Measurements from ENCODE around the gene ERC1.

The ERC1 gene

DNA sequence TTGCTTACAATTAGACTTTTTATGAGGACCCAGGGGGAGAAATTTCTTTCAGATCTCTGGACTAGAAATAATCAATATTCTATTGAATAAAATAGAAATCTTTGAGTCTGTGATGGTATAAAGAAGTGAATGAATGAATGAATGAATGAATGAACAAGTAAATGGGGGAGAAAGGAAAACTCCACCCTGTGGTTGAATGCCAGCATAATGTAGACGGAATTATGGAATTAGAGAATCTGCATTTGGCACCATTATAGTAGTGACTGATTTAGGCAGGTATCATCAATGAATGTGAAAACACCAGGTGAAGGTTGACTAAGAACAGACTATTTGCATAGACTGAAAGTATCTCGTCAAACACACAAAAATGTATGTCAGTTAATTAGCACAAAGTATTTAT, 468.3 kb downstream of the ERC1 start:
- TF ChIP-seq, protein P1, sequence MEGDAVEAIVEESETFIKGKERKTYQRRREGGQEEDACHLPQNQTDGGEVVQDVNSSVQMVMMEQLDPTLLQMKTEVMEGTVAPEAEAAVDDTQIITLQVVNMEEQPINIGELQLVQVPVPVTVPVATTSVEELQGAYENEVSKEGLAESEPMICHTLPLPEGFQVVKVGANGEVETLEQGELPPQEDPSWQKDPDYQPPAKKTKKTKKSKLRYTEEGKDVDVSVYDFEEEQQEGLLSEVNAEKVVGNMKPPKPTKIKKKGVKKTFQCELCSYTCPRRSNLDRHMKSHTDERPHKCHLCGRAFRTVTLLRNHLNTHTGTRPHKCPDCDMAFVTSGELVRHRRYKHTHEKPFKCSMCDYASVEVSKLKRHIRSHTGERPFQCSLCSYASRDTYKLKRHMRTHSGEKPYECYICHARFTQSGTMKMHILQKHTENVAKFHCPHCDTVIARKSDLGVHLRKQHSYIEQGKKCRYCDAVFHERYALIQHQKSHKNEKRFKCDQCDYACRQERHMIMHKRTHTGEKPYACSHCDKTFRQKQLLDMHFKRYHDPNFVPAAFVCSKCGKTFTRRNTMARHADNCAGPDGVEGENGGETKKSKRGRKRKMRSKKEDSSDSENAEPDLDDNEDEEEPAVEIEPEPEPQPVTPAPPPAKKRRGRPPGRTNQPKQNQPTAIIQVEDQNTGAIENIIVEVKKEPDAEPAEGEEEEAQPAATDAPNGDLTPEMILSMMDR (IDR thresholded peaks at IDR 0.05; ENCODE audit: low read depth, low read length), result no peak

DNA sequence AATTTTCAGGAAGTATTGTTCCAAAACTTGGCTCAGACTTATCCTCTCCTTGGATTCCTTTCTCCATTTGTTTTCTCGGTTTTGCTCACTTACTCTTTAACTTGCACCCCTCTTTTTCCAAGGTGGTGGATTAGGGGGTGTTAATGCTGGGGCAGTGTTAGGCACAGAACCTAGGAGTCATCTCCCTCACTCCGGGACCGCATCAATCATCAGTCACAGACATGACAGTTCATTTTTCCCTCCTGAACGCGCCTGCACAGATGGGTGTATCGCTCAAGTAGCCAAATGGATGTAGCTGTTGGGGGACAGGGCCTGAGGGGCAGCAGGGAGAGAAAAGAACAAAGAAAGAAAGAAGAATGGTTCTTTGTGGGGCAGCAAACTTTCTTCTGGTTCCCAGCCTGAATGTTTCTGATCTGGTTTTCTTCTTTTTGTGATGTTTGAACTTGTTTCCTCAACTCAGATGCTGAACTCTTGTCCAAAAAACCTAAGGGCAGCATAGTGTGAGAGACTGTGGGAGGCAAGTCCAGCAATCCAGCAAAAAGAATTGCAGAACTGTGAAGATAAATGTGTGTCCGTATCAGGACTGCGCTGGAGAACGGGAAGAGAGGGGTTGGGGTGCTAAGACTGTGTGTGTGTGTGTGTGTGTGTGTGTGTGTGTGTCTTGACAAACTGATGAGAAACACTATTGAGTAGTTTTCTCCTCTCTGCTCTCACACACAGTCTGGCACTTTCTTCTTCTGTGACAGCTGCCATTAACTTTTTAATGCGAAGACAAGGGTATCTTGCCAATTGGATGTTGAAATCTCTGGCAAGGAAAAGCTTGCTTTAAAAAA, 472.3 kb downstream of the ERC1 start:
- TF ChIP-seq, protein P1 (IDR thresholded peaks at IDR 0.05; ENCODE audit: low read depth, low read length), result no peak
- no peak overlapping the region for H3K4me3 ChIP-seq (replicated peaks in 1 of 2; ENCODE audit: low read depth in 2 of 2, low read length in 2 of 2)
- DNase-seq (ENCODE audit: low read depth in 2 of 2), result peak in 1 of 2 donors; percentile 83

More for the DNA sequence above, 468.3 kb downstream of the ERC1 start:
- no peak overlapping the region for H3K4me3 ChIP-seq (replicated peaks in 1 of 2; ENCODE audit: low read depth in 2 of 2, low read length in 2 of 2)
- DNase-seq (ENCODE audit: low read depth in 2 of 2), result no peak

DNA sequence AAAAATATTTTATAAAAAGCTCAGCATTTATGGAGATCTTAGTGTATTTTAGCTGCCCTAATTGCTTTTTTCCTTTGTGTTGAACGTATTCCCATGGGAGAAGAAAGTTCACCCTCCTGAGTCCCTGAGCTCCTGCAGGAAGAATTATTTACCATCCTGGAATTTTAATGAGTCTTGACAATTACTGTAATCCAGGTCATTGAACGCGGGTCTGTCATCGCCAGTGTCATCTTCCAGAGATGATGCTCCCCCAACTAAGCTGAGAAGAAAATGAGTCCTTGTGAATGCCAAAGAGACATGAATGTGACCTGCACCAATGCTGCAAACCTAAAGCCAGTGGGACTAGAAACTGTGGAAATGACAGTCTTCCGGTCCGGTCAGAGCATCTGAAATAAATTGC, 473.9 kb downstream of the ERC1 start:
- TF ChIP-seq, protein P1 (IDR thresholded peaks at IDR 0.05; ENCODE audit: low read depth, low read length), result no peak
- no peak for DNase-seq (ENCODE audit: low read depth in 2 of 2)
- no peak overlapping the region for H3K4me3 ChIP-seq (replicated peaks in 1 of 2; ENCODE audit: low read depth in 2 of 2, low read length in 2 of 2)

GRCh38 chr12:1465990-1466389, 475.0 kb downstream of the ERC1 start:
- DNase-seq (ENCODE audit: low read depth in 2 of 2), result no peak
- TF ChIP-seq, protein P1 (IDR thresholded peaks at IDR 0.05; ENCODE audit: low read depth, low read length), result no peak

GRCh38 chr12:1466481-1467154, 475.6 kb downstream of the ERC1 start:
- TF ChIP-seq, protein P1 (IDR thresholded peaks at IDR 0.05; ENCODE audit: low read depth, low read length), result no peak
- DNase-seq (ENCODE audit: low read depth in 2 of 2), result no peak
- H3K4me3 ChIP-seq (replicated peaks in 1 of 2; ENCODE audit: low read depth in 2 of 2, low read length in 2 of 2), result no peak overlapping the region

More at GRCh38 chr12:1465990-1466389, 475.0 kb downstream of the ERC1 start:
- H3K4me3 ChIP-seq (replicated peaks in 1 of 2; ENCODE audit: low read depth in 2 of 2, low read length in 2 of 2), result no peak overlapping the region

DNA sequence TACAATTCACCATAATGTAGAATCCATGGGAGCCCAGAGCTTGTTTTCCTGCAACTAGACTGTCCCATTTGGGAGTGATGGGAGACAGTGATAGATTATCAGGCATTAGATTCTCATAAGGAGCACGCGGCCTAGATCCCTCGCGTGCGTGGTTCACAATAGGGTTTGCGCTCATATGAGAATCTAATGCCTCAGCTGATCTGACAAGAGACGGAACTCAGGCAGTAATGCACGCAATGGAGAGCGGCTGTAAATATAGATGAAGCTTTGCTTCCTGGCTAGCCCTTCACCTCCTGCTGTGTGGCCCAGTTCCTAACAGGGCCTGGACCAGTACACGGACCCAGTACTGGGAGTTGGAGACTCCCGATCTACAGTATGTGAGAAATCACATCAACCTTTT, 476.7 kb downstream of the ERC1 start:
- H3K4me3 ChIP-seq (replicated peaks in 1 of 2; ENCODE audit: low read depth in 2 of 2, low read length in 2 of 2), result no peak overlapping the region
- TF ChIP-seq, protein P1 (IDR thresholded peaks at IDR 0.05; ENCODE audit: low read depth, low read length), result no peak
- DNase-seq (ENCODE audit: low read depth in 2 of 2), result no peak

Data from cardiac fibroblast (primary cell).